GM12892 (cell line): ENCODE measurements around the gene SULT4A1.

Experiments
- POLR2A ChIP-seq: IDR thresholded peaks from 2 replicates; pipeline ENCODE4 v1.6.1; 2011; ENCODE audit warnings: low read depth, low read length, control low read depth
- POLR2AphosphoS5 ChIP-seq: IDR thresholded peaks from 2 replicates; pipeline ENCODE4 v1.6.1; 2011; ENCODE audit warnings: low read depth, low read length, control low read depth
- TAF1 ChIP-seq: IDR thresholded peaks from 2 replicates; pipeline ENCODE4 v1.6.1; 2011; ENCODE audit warnings: low read depth, mild to moderate bottlenecking, control low read depth, low read length, borderline replicate concordance

- no peak for TF ChIP-seq POLR2A
- TF ChIP-seq POLR2AphosphoS5 = no peak
- TF ChIP-seq TAF1 = no peak
Observed at GRCh38 chr22:43858156-43858895, 4.0 kb downstream of the SULT4A1 start.
